Suprapubic skin (tissue), 4 donors: ENCODE measurements around the gene BMPR1B.

Experiments
- CTCF ChIP-seq, 2 donors: fragments of 200-600 bp in 1 of 2; fragments of 450-650 bp in 1 of 2; sonication (generic) in 1 of 2; IDR thresholded peaks; one replicate each; pipeline ENCODE4 v1.5.1; 2016 to 2019; ENCODE audit warnings: antibody characterized with exemption in 2 of 2, mild to moderate bottlenecking in 1 of 2, moderate library complexity in 1 of 2
- EP300 ChIP-seq: sonication (generic); formaldehyde crosslinking; IDR thresholded peaks from one replicate; pipeline ENCODE4 v1.6.1; 2017; ENCODE audit warnings: antibody characterized with exemption
- POLR2A ChIP-seq, 2 donors: fragments of 450-650 bp; IDR thresholded peaks; one replicate each; pipeline ENCODE4 v1.6.1; 2017; ENCODE audit warnings: antibody characterized with exemption in 2 of 2, mild to moderate bottlenecking in 2 of 2, moderate library complexity in 2 of 2
- POLR2AphosphoS5 ChIP-seq, 3 donors: sonication (generic); formaldehyde crosslinking; IDR thresholded peaks; one replicate each; pipeline ENCODE4 v1.6.1; 2017; ENCODE audit warnings: antibody characterized with exemption in 3 of 3

DNA sequence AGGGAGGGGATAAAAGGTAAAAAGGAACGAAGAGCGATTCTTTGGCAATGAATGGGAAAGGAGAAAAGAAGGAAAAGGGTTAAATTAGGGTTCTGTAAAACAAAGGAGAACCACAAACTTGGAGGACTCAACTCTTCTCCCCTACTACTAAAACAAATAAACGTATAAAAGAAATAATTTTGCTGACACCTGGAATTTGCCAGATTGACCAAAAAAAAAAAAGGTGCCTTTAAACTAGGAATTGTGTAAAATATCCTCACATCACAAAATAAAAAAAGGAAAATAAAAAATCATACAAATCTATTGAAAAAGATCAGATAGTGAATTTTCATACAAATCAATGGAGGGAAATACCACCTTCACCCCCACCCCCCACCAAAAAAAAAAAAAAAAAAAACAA is 129.3 kb downstream of the BMPR1B start:
- TF ChIP-seq CTCF (IDR thresholded peaks at IDR 0.05), result no peak
- no peak for TF ChIP-seq EP300
- TF ChIP-seq POLR2A (IDR thresholded peaks at IDR 0.05), result no peak
- TF ChIP-seq POLR2AphosphoS5 (IDR thresholded peaks at IDR 0.05), result no peak
